ENCODE measurements around the gene ATF3. TPM values are rescaled to one million over a fixed set of nuclear protein-coding genes. Genes with fewer than 3 reads are reported as not detected.

The ATF3 gene
- total RNA-seq, 2 donors from 2014 or later, result 12.6 to 27.6 TPM

DNA sequence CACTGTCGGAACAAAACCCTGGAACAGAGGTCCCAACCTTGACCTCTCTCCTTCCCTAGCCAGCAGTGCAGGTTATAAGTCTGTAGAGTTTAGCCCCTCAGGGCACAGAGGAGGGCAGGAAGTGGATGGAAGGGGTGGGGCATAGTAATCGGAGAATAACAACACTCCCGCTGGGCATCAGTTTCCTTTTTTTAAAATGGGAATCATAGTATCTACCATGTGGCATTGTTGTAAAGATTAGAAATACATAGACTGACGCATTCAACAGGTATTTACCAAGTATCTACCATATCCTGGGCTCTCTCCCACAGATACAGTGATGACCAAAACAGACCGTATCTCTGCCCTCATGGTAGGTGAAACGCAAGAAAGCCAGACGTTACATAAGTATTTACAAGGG, 24.9 kb upstream of the ATF3 start:
- no peak for DNase-seq (ENCODE audit: low spot score)
- H3K4me3 ChIP-seq, result no peak overlapping the region
- no peaks in the 10 kb centered on the region for H3K36me3 ChIP-seq
- no peaks in the 10 kb centered on the region for H3K27me3 ChIP-seq
- no peaks in the 10 kb centered on the region for H3K4me1 ChIP-seq
- TF ChIP-seq, protein P1, sequence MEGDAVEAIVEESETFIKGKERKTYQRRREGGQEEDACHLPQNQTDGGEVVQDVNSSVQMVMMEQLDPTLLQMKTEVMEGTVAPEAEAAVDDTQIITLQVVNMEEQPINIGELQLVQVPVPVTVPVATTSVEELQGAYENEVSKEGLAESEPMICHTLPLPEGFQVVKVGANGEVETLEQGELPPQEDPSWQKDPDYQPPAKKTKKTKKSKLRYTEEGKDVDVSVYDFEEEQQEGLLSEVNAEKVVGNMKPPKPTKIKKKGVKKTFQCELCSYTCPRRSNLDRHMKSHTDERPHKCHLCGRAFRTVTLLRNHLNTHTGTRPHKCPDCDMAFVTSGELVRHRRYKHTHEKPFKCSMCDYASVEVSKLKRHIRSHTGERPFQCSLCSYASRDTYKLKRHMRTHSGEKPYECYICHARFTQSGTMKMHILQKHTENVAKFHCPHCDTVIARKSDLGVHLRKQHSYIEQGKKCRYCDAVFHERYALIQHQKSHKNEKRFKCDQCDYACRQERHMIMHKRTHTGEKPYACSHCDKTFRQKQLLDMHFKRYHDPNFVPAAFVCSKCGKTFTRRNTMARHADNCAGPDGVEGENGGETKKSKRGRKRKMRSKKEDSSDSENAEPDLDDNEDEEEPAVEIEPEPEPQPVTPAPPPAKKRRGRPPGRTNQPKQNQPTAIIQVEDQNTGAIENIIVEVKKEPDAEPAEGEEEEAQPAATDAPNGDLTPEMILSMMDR (IDR thresholded peaks at IDR 0.05), result no peak
- no peak overlapping the region for H3K27ac ChIP-seq
- H3K9me3 ChIP-seq, result no peaks in the 10 kb centered on the region

DNA sequence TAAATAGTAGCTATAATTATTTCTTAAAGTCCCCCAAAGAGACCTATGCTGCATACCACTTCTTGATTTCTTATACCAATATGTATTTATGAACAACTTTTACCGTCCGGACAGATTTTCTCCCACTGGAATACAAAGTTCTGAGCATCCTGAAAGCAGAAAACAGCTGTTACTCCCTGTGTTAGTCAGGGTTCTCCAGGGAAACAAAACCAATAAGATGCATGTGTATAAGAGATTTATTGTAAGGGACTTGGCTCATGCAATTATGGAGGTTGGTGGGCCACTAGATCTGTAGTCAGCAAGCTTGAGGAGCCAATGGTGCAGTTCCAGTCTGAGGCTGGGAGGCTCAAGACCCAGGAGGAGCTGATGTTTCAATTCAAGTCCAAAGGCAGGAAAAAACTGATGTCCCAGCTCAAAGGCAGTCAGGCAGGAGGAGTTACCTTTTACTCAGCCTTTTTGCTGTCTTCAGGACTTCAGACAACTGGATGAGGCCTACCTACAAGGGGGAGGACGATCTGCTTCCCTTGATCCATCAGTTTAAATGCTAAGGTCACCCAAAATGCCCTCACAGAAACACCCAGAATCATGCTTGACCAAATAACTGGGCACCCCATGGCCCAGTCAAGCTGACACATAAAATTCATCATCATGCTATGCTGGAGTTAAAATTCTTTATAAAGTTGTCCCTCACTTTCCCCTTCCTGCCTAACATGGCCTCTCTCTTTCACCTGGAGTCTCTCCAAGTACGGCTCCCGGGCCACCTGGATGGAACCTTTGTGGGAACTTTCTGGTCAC, 24.3 kb upstream of the ATF3 start:
- TF ChIP-seq, protein P1 (IDR thresholded peaks at IDR 0.05), result no peak
- no peaks in the 10 kb centered on the region for H3K9me3 ChIP-seq
- no peaks in the 10 kb centered on the region for H3K27me3 ChIP-seq
- no peak overlapping the region for H3K27ac ChIP-seq
- no peak overlapping the region for H3K4me3 ChIP-seq
- no peaks in the 10 kb centered on the region for H3K4me1 ChIP-seq
- H3K36me3 ChIP-seq, result no peaks in the 10 kb centered on the region
- DNase-seq (ENCODE audit: low spot score), result no peak

DNA sequence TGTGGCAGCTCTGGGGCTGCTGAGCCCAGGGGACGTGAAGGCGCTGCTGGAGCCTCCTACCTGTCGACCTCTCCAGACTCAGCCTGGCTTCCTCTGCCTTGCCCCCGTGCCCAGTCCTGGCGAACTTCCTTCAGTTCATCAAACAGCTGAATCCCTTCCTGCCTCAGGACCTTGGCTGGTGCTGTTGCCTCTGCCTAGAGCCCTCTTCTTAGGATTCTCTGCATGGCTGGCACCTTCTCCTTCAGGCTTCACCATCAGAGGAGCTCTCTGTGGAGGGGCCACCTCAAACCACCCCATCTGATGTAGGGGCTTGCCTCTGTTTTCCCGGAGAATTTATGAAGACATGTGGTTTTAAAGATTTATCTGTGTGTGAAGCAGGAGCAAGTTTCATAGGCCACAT, 23.4 kb upstream of the ATF3 start:
- TF ChIP-seq, protein P1 (IDR thresholded peaks at IDR 0.05), result no peak
- H3K4me3 ChIP-seq, result no peak overlapping the region
- H3K27me3 ChIP-seq, result no peaks in the 10 kb centered on the region
- H3K9me3 ChIP-seq, result no peaks in the 10 kb centered on the region
- no peaks in the 10 kb centered on the region for H3K4me1 ChIP-seq
- no peaks in the 10 kb centered on the region for H3K36me3 ChIP-seq
- H3K27ac ChIP-seq, result no peak overlapping the region
- no peak for DNase-seq (ENCODE audit: low spot score)

DNA sequence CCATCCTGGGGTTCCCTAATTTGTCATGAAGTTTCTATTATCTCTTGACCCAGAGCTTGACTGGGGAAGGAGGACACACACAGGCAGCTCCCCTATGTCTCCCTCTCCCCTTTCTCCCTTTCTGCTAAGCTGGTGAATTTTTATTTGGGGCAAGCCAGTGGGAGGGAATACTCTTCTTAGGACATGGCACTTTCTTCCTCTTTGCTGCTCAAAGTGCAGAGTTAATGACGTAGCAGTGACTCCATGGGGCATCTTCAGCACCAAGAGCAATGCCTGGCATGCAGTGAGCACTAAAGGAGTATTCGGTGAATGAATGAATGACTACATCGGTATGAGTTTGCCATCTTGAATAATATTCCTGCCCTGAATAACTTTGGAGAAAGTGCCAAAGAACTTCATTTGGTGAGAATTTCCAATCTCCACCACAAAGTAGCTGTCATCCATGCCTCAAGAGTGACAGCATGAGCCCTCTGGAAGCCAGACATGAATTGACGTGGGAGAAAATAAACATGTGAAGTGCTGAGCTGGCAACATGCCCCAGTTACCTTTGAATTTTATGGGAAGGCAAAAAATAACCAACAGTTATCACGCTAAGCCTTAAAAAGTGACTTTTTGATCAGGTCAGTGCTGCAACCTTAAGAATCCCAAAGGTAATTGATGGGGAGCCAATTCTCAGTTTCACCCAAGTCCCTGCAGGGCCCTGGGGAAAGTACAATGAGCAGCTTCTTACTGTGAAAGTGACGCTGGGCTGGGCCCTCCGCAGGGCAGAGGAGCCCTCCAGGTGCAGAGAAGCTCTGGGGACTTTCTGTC, 22.1 kb upstream of the ATF3 start:
- Histone ChIP-seq H3K4me1 (no peaks in the 10 kb centered on the region), H3K4me3 (no peak overlapping the region), H3K27me3 (no peaks in the 10 kb centered on the region), H3K36me3 (no peaks in the 10 kb centered on the region), H3K27ac (no peak overlapping the region), H3K9me3 (no peaks in the 10 kb centered on the region)
- DNase-seq (ENCODE audit: low spot score), result no peak
- TF ChIP-seq, protein P1 (IDR thresholded peaks at IDR 0.05), result no peak

DNA sequence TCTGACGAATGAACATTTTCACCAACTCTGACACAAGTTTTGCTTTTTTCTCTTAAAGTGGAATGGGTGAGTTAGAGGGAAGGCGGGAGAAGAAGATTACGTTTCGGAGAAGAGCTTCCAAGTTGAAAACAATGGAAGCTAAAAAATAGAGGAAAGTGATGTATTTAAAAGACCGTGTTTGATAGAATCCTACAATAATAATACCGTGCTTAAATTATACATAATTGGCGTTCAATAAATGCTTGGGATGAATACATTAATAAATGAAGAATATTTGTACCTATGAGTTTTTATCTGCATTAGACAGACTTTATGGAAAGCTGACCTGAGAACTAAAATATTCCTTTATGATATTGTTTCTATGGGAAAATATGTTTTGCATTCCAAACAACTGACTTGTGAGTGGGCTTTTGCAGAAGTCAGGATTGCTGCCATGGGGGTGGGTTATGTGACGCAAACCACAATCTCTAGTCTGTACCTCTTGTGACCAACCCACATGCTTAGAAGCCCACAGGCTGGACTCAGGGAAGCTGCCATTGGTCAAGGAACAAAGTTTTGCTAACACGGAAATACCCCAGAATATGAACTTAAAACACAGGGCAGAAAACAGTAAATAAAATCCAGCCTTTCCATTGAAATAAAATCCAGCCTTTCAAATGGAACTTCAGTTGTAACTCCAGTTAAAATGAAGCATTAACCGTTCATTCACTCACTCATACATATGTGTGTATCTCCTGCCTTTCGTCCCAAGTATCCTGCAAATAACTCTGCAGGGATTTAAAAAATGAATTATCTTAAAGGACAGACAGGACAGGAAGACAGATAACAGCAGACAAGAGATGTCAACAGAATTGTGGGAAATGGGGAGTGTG, 21.3 kb upstream of the ATF3 start:
- no peaks in the 10 kb centered on the region for H3K27me3 ChIP-seq
- DNase-seq (ENCODE audit: low spot score), result no peak
- H3K4me1 ChIP-seq, result no peaks in the 10 kb centered on the region
- H3K27ac ChIP-seq, result no peak overlapping the region
- no peak overlapping the region for H3K4me3 ChIP-seq
- TF ChIP-seq, protein P1 (IDR thresholded peaks at IDR 0.05), result no peak
- no peaks in the 10 kb centered on the region for H3K9me3 ChIP-seq
- H3K36me3 ChIP-seq, result no peaks in the 10 kb centered on the region
